Muscle of leg (tissue), 11 donors: ENCODE data around the gene ZNF565. TPM values are rescaled to one million over a fixed set of nuclear protein-coding genes. Genes with fewer than 3 reads are reported as not detected.
A peak's percentile ranks its signal among the peaks of the same experiment; 100 is the strongest.
"Not testable (repeated sequence)": the region's sequence is repeated elsewhere in the genome, so short reads cannot be mapped to it uniquely, and the experiment has no call there.

Experiments
- DNase-seq: peaks from one replicate; pipeline ENCODE4 v3.0.0; 2013
- H3K27ac ChIP-seq: one replicate; pipeline ENCODE4 v1.5.1; 2013; ENCODE audit warnings: mild to moderate bottlenecking, low read length, control low read depth
- H3K27me3 ChIP-seq: one replicate; pipeline ENCODE4 v1.6.1; 2013; ENCODE audit warnings: low read length; ENCODE audit not compliant: control insufficient read depth, insufficient read depth
- H3K36me3 ChIP-seq: one replicate; pipeline ENCODE4 v1.6.1; 2013; ENCODE audit warnings: low read length; ENCODE audit not compliant: control insufficient read depth, insufficient read depth
- H3K4me1 ChIP-seq: one replicate; pipeline ENCODE4 v1.6.1; 2013; ENCODE audit warnings: low read length; ENCODE audit not compliant: control insufficient read depth, insufficient read depth
- H3K4me3 ChIP-seq: one replicate; pipeline ENCODE4 v1.5.1; 2013; ENCODE audit warnings: low read length, control low read depth
- H3K9me3 ChIP-seq: replicated peaks from 2 replicates; pipeline ENCODE4 v1.6.1; 2013; ENCODE audit warnings: low read depth, low read length; ENCODE audit not compliant: control insufficient read depth
- WGBS: methylation state at CpG from one replicate; pipeline ENCODE4 v1.1.5; 2013; ENCODE audit warnings: missing lambda C conversion rate; ENCODE audit not compliant: insufficient coverage; 5-methylcytosine and 5-hydroxymethylcytosine counted together
- polyA plus RNA-seq, 8 donors: library from polyadenylated mRNA; unstranded; fragments of 120-200 nt; gene quantifications; one replicate each; pipeline versions ENCODE4 v1.2.1 to v1.2.3, GENCODE V29; 2013; ENCODE audit warnings: inconsistent platforms in 1 of 8, low replicate concordance in 1 of 8; ENCODE audit not compliant: insufficient read length in 8 of 8, insufficient read depth in 1 of 8
- total RNA-seq: library from RNA; stranded (reverse); fragments of 120-200 nt; gene quantifications from one replicate; pipeline ENCODE4 v1.2.4, GENCODE V29; 2013

Gene ZNF565
- total and polyA plus RNA-seq, 9 donors, result 4.1 to 8.8 (median 5.8) TPM

GRCh38 chr19:36140304-36141038 is 74.0 kb downstream of the ZNF565 start:
- 2% methylated on average over 20 of the region's 31 CpGs for WGBS
- H3K4me1 ChIP-seq, result peaks cover 19% of the 10 kb centered on the region

DNA sequence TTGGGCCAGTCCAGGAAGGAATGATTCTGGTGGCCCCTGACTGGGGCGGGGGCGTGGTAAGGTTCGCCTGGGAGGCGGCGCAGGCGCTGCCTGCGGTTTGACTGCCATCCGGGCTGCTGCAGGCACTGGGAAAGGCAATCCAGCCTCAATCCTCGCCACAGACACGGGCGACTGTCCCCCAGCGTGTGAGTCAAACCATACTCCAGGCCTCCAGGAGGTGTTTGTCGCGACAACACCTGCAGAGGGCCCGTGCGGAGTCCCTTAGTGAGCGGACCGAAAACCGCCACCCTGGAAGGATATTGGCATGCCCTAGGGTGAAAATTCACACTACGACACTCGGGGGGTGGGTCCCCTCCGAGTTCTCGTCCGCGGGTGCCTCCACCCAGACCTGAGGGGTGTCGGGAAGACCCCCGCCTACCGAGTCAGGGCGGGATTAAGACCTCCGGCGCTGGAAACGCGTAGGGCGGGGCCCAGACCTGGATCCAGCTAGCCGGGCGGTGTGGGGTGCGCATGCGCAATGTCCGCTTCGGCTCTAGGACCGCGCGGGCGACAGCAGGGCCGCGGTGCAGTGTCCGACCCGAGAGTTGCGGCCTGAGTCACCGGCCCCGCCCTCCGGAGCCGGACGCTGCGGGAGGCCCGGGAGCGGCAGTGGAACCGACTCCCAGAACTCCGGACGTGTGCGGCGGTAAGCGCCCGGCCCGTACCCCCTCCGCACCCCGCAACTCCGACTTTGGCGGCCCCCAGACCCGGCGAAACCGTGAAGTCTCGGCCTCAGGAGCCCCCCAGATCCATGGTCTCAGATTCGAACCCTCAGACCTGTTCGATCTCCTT is 74.8 kb downstream of the ZNF565 start, which contains the start of gene CAPNS1:
Gene CAPNS1 (plus strand): TSS at position 594 of the 831 bp plus-strand sequence. CDS start 946 bp downstream, outside the sequence.
- Histone ChIP-seq H3K9me3 (no peaks in the 10 kb centered on the region), H3K36me3 (peaks cover 27% of the 10 kb centered on the region), H3K27me3 (no peaks in the 10 kb centered on the region), H3K4me3 (peak within 1 kb of the TSS; percentile 92), H3K27ac (peak within 1 kb of the TSS; percentile 97), H3K4me1 (peaks cover 19% of the 10 kb centered on the region)
- peak; percentile 99 for DNase-seq
- WGBS, result under 1% methylated on average over 71 of the region's 75 CpGs

More at GRCh38 chr19:36140304-36141038, 74.0 kb downstream of the ZNF565 start:
- Histone ChIP-seq H3K27ac (peak overlapping the region; percentile 97), H3K4me3 (peak overlapping the region; percentile 92), H3K27me3 (no peaks in the 10 kb centered on the region), H3K36me3 (peaks cover 33% of the 10 kb centered on the region), H3K9me3 (no peaks in the 10 kb centered on the region)
- peak; percentile 85 for DNase-seq

- no peak for DNase-seq
- Histone ChIP-seq H3K4me1 (peaks cover 19% of the 10 kb centered on the region), H3K9me3 (no peaks in the 10 kb centered on the region), H3K36me3 (peaks cover 21% of the 10 kb centered on the region), H3K27ac (peak overlapping the region; percentile 97), H3K27me3 (no peaks in the 10 kb centered on the region), H3K4me3 (peak overlapping the region; percentile 92)
- WGBS, result 9% methylated on average over 1 of the region's 7 CpGs
These were observed 75.4 kb downstream of the ZNF565 start for GRCh38 chr19:36139120-36139472.

- Histone ChIP-seq H3K4me3 (no peak overlapping the region), H3K27me3 (no peaks in the 10 kb centered on the region), H3K27ac (no peak overlapping the region), H3K9me3 (no peaks in the 10 kb centered on the region), H3K36me3 (peaks cover 8% of the 10 kb centered on the region), H3K4me1 (peaks cover 19% of the 10 kb centered on the region)
- DNase-seq, result no peak
- WGBS, result 79% methylated on average over 8 of the region's 12 CpGs
These were observed 77.3 kb downstream of the ZNF565 start for GRCh38 chr19:36136964-36137686.

GRCh38 chr19:36134867-36135266 is 79.6 kb downstream of the ZNF565 start:
- not testable (repeated sequence) for H3K36me3 ChIP-seq, H3K27me3 ChIP-seq, H3K4me1 ChIP-seq, H3K9me3 ChIP-seq, DNase-seq, H3K4me3 ChIP-seq, H3K27ac ChIP-seq
- 94% methylated on average over 2 of the region's 4 CpGs for WGBS

Other genes starting within 250 kb of the ZNF565 start
- 18.7 TPM for gene SDHAF1, start 219.5 kb downstream of the ZNF565 start, total RNA-seq
- gene SDHAF1, start 219.5 kb downstream of the ZNF565 start, polyA plus RNA-seq, result 10 to 100 TPM; 10.9 to 14.8 (median 12.9) TPM
- 0.18 TPM for gene SYNE4, start 205.9 kb downstream of the ZNF565 start, total RNA-seq
- 1 to 10 TPM in 1 of 8 donors, under 1 TPM in 7; 0.11 to 1.2 (median 0.41) TPM for gene SYNE4, start 205.9 kb downstream of the ZNF565 start, polyA plus RNA-seq
- 8.3 TPM for gene ALKBH6, start 200.5 kb downstream of the ZNF565 start, total RNA-seq
- gene ALKBH6, start 200.5 kb downstream of the ZNF565 start, polyA plus RNA-seq, result 10 to 100 TPM in 4 of 8 donors, 1 to 10 TPM in 4; 7.8 to 12.1 (median 9.9) TPM
- 2.9 TPM for gene CLIP3, start 181.8 kb downstream of the ZNF565 start, total RNA-seq
- 10 to 100 TPM; 12.2 to 27.6 (median 18.9) TPM for gene CLIP3, start 181.8 kb downstream of the ZNF565 start, polyA plus RNA-seq
- gene THAP8, start 160.4 kb downstream of the ZNF565 start, total RNA-seq, result 4.9 TPM
- gene THAP8, start 160.4 kb downstream of the ZNF565 start, polyA plus RNA-seq, result 10 to 100 TPM in 1 of 8 donors, 1 to 10 TPM in 7; 7.9 to 11.3 (median 9.0) TPM
- 2.1 TPM for gene WDR62, start 159.8 kb downstream of the ZNF565 start, total RNA-seq
- gene WDR62, start 159.8 kb downstream of the ZNF565 start, polyA plus RNA-seq, result 1 to 10 TPM; 3.2 to 4.6 (median 3.6) TPM
- not detected for gene OVOL3, start 103.5 kb downstream of the ZNF565 start, total RNA-seq
- under 1 TPM in 1 of 8 donors, not detected in 7; 0.18 TPM for gene OVOL3, start 103.5 kb downstream of the ZNF565 start, polyA plus RNA-seq
- gene POLR2I, start 99.8 kb downstream of the ZNF565 start, total RNA-seq, result 70.2 TPM
- 10 to 100 TPM; 37.1 to 51.5 (median 45.2) TPM for gene POLR2I, start 99.8 kb downstream of the ZNF565 start, polyA plus RNA-seq
- gene TBCB, start 99.2 kb downstream of the ZNF565 start, total RNA-seq, result 129 TPM
- gene TBCB, start 99.2 kb downstream of the ZNF565 start, polyA plus RNA-seq, result 10 to 100 TPM; 86.5 to 97.3 (median 90.7) TPM
- 342 TPM for gene CAPNS1, start 74.6 kb downstream of the ZNF565 start, total RNA-seq
- gene CAPNS1, start 74.6 kb downstream of the ZNF565 start, polyA plus RNA-seq, result 100 to 1,000 TPM; 492 to 602 (median 554) TPM
- gene COX7A1, start 62.2 kb downstream of the ZNF565 start, total RNA-seq, result 185 TPM
- 100 to 1,000 TPM; 215 to 391 (median 264) TPM for gene COX7A1, start 62.2 kb downstream of the ZNF565 start, polyA plus RNA-seq
- 82.0 TPM for gene ZNF146, start 441 bp upstream of the ZNF565 start, total RNA-seq
- gene ZNF146, start 441 bp upstream of the ZNF565 start, polyA plus RNA-seq, result 10 to 100 TPM; 49.7 to 82.3 (median 63.5) TPM
- gene ZFP14, start 164.5 kb upstream of the ZNF565 start, total RNA-seq, result 9.6 TPM
- 1 to 10 TPM; 4.5 to 6.3 (median 5.4) TPM for gene ZFP14, start 164.5 kb upstream of the ZNF565 start, polyA plus RNA-seq
- 11.6 TPM for gene ZFP82, start 204.0 kb upstream of the ZNF565 start, total RNA-seq
- gene ZFP82, start 204.0 kb upstream of the ZNF565 start, polyA plus RNA-seq, result 10 to 100 TPM in 1 of 8 donors, 1 to 10 TPM in 7; 7.0 to 11.3 (median 8.7) TPM